Fibroblast of pulmonary artery (primary cell): ENCODE data around the gene MDM4.
A peak's percentile ranks its signal among the peaks of the same experiment; 100 is the strongest.

Experiments
- DNase-seq: peaks from one replicate; pipeline ENCODE4 v3.0.0-alpha.2; 2010; ENCODE audit warnings: low read depth
- H3K4me3 ChIP-seq: replicated peaks from 2 replicates; pipeline ENCODE4 v1.5.1; 2011; ENCODE audit warnings: low read depth, mild to moderate bottlenecking, control low read depth, low read length, moderate library complexity
- CTCF ChIP-seq: IDR thresholded peaks from 2 replicates; pipeline ENCODE4 v1.5.1; 2011; ENCODE audit warnings: mild to moderate bottlenecking, control low read depth, low read length, inconsistent platforms; ENCODE audit errors: missing control alignments

MDM4 gene

GRCh38 chr1:204516180-204516879, at the start of gene MDM4:
Gene MDM4 (plus strand): TSS chr1:204516406. CDS start chr1:204525519, 9,113 bp downstream.
- no peak for TF ChIP-seq CTCF
- peak; percentile 98 for DNase-seq
- peak within 1 kb of the TSS; percentile 73 for H3K4me3 ChIP-seq

- H3K4me3 ChIP-seq: no peak overlapping the region
- no peak for TF ChIP-seq CTCF
- DNase-seq: no peak
Observed at GRCh38 chr1:204466416-204467405, 49.5 kb upstream of the MDM4 start.

- no peak for TF ChIP-seq CTCF
- DNase-seq: no peak
- no peak overlapping the region for H3K4me3 ChIP-seq
Observed at GRCh38 chr1:204468206-204468605, 48.0 kb upstream of the MDM4 start.

GRCh38 chr1:204468766-204469302, 47.4 kb upstream of the MDM4 start:
- no peak for DNase-seq
- TF ChIP-seq CTCF: no peak
- H3K4me3 ChIP-seq: no peak overlapping the region

GRCh38 chr1:204469304-204469703, 46.9 kb upstream of the MDM4 start:
- DNase-seq: no peak
- H3K4me3 ChIP-seq: no peak overlapping the region
- no peak for TF ChIP-seq CTCF

- no peak for TF ChIP-seq CTCF
- no peak overlapping the region for H3K4me3 ChIP-seq
- DNase-seq: no peak
Observed at GRCh38 chr1:204471687-204472086, 44.5 kb upstream of the MDM4 start.
